Activated CD4-positive, alpha-beta T cell treated with anti-CD3 and anti-CD28 coated beads for 24 hours (primary cell): ENCODE measurements around the gene ADAT3.

Experiments
- DNase-seq, 2 donors: peaks; one replicate each; pipeline ENCODE4 v3.0.0-alpha.2; 2020; ENCODE audit warnings: low read depth in 2 of 2

ADAT3 gene

GRCh38 chr19:1912760-1913505 is 7.7 kb downstream of the ADAT3 start:
- no peak for DNase-seq

- DNase-seq = no peak
Observed at GRCh38 chr19:1913781-1914577, 8.8 kb downstream of the ADAT3 start.

- no peak for DNase-seq
Observed at GRCh38 chr19:1914826-1915341, 9.7 kb downstream of the ADAT3 start.

DNA sequence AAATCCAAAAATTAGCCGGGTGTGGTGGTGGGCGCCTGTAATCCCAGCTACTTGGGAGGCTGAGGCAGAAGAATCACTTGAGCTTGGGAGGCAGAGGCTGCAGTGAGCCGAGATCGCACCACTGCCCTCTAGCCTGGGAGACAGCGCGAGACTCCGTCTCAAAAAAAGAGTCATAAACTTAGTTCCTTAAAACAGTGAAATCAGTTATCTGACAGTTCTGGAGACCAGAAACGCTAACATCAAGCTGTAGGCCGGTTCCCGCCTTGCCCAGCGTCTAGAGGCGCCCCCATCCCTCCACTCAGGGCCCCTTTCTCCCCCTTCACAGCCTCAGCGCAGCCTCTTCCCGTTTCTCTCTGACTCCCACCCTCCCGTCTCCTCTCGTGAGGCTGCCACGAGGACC is 11.9 kb downstream of the ADAT3 start:
- no peak for DNase-seq

DNA sequence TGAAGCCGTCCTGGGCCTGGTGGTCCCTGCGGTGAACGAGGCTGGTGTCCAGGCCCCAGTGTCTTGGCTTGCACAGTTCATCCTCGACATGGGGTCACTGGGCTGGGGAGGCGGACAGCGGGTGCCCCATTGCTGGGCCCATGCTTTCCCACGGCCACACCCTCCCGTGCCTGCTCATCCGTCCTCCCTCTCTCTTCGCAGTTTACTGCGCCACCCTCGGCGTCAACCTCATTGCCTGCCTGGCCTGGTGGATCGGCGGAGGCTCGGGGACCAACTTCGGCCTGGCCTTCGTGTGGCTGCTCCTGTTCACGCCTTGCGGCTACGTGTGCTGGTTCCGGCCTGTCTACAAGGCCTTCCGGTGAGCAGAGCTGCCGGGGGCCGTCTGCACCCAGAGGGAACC is 12.7 kb downstream of the ADAT3 start:
- no peak for DNase-seq

GRCh38 chr19:1918975-1919374 is 13.8 kb downstream of the ADAT3 start:
- no peak for DNase-seq

- no peak for DNase-seq
Observed at GRCh38 chr19:1920644-1921043, 15.4 kb downstream of the ADAT3 start.

- DNase-seq = no peak
Observed at GRCh38 chr19:1921326-1921725, 16.1 kb downstream of the ADAT3 start.

DNA sequence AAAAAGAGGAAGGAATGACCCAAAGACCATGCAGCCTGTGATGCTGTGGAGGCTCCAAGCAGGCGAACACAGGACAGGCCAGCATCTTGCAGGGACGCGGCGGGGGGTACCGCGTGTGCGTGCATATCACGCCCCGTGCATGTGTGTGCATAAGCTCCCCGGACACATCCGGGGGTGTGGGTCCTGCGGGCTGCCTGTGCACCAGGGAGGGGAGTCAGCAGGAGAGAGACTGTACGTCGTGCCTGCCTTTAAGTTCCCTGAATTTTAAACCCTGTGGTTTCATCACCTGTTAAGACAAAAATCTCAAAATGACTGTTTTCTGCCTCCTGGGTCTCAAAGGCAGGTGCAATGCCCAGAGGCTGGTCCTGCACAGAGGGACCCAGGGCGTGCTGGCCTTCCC is 16.6 kb downstream of the ADAT3 start:
- DNase-seq = no peak

DNA sequence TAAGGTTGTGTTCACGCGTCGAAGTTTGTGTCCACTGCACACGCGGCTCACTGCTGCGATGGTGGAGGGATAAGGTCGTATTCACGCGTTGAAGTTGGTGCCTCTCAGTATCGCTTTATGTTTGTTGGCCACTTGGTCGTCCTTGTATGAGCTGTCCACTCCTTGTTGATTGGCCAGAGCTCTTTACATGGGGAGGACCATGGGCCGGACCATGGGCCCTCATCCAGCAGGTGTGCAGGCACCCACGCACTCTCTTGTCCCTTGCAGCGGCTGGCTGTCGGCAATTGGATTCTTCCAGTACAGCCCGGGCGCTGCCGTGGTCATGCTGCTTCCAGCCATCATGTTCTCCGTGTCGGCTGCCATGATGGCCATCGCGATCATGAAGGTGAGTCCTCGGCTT is 17.6 kb downstream of the ADAT3 start:
- no peak for DNase-seq

DNA sequence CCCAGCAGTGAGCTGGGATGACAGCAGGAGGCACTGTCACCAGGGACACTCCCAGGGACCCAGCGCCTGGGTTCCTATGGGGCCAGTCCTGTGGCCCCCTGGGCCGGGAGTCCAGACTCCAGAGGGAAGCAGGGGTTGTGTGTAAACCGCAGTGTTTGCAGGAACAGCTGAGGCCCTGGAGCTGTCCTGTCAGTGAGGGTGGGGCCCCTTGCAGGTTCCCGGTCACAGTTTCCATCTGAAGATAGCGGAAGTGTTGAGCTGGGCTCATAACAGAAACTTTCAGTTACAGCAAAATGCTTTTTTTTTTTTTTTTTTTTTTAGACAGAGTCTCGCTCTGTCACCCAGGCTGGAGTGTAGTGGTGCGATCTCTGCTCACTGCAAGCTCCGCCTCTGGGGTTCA is 18.1 kb downstream of the ADAT3 start:
- peak in 1 of 2 donors; percentile 30 for DNase-seq

GRCh38 chr19:1924320-1924961 is 19.2 kb downstream of the ADAT3 start:
- DNase-seq = no peak

DNA sequence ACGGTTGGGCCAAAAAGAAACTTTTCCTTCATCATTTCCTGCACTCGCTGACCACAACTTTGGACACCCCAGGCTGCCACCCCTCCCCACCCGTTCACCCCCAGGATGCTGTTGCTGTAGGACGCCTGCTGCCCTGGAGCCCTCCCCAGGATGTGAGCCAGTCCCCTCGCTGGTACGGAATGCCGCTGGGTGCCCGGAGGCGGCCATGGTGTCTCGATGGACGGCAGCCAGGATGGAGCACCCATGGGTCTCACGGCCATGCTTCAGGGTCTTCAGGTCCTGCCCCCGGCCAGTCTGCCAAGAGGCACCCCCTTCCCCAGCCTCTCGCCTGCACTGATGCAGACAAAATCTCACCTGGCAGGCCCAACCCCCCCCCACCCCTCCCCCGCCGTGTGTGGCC is 20.3 kb downstream of the ADAT3 start:
- no peak for DNase-seq

GRCh38 chr19:1929021-1929742 is 24.0 kb downstream of the ADAT3 start:
- peak; percentile 69 to 79 for DNase-seq

DNA sequence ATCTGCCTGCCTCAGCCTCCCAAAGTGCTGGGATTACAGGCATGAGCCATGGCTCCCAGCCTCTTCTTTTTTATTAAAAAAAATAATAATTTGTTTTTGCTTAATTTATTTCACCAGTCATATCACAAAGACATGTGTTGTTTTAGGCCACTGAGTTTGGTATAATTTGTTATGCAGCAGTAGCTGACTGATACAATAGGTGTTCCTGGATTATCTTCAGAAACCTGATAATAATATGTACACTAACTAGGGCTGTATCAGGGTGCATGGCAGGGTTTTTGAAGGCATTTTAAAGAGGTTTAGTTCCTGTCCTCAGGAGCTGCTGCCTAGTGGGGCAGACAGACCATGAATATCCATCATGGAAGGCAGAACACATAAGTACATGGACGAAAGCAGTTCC is 26.2 kb downstream of the ADAT3 start:
- DNase-seq = no peak

GRCh38 chr19:1932395-1932794 is 27.2 kb downstream of the ADAT3 start:
- no peak for DNase-seq

DNA sequence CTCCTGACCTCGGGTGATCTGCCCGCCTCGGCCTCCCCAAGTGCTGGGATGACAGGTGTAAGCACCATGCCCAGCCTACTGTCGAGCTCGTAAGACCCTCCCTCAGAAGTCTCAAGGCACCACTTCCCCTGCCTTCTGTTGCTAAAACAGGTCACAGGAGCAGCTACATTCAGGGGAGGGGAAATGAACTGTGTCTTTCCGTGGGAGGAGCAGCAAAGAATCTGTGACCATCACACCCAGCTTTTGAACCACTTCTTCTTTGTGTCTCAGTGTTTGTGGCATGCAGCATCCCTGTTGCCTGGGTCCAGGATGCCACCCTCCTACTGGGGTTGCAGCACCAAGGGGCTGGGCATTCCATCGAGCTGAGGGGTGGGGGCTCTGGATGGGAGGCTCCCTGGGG is 28.0 kb downstream of the ADAT3 start:
- no peak for DNase-seq

DNA sequence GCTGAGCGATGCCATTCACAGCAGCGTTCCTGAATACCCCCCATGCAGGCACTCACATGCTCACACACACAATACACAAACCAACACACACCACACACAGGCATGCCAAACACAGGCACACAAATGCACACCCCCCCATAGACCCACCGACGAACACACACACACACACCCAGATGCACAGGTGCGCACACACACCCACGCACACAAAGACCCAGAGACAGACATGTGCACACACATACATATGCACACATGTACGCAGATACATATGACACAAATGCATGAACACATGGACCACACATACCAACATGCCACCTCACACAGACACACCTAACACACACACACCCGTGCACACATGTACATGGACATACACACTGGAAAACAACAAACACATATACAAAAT is 28.7 kb downstream of the ADAT3 start:
- no peak for DNase-seq

- DNase-seq = no peak
Observed at GRCh38 chr19:1935484-1936208, 30.4 kb downstream of the ADAT3 start.

DNA sequence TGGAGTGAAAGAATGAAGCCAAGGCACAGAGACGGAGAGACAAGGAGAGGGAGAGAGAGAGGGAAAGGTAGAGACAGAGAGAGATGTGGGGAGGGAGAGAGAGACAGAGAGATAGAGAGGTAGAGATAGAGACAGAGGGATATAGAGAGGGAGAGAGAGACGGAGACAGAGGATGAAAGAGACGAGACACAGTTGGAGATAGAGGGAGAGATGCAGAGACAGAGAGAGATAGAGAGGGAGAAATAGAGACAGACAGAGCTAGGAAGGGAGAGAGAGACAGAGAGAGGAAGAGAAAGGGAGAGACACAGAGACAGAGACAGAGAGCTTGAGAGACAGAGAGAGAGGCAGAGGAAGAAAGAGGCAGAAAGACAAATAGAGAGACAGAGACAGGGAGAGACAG is 31.2 kb downstream of the ADAT3 start:
- no peak for DNase-seq

DNA sequence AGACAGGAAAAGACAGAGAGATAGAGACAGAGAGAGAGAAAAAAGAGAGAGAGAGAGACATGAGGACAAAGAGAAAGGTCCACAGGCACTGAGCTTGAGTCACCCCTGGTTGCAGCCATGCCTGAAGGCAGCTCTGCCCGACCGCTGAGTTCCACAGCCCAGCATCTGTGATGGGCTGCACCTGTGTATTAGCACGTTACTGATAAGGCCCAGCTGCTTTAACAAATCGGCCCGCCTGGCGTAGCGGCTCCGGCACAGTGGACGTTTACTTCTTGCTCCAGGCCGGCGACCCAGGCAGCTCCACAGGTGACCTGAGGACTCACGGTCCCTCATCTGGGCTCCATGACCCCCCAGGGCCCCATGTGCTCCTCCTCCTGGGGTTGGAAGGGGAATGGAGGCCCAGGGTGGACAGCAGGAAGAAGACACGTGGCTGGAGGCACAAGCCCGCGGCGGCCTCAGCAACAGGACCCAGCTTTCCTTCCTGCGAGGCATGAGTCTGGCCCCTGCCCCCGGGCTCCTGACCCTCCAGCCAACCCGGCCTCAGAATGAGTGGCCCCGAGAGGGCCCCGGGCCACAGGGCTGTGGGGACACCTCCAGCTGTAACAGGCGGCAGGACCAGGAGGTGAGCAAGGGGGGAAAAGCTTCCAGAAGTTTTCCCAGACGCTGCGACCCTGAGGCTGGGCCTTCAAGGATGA is 31.9 kb downstream of the ADAT3 start:
- no peak for DNase-seq
